Measurements from ENCODE around the gene TAGLN3.

DNA sequence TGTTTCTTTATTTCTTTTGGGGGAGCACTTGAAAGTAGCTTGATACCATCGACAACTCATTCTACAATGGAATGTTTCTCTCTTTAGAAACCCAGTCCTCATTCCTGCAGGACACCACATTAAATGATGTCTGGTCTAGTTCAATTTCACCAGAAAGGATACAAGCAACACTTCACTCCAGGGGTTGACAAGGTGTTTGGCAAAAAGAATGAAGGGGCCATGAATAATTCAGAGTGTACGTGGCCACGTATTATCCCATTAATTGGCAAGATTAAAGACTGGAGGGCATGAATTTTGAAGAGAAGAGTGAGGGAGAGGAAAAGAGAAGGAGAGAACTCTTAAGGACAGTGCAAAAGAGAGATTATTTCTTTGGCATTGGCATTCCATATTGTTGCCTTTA, 36.5 kb downstream of the TAGLN3 start:
- TF ChIP-seq, protein P1, sequence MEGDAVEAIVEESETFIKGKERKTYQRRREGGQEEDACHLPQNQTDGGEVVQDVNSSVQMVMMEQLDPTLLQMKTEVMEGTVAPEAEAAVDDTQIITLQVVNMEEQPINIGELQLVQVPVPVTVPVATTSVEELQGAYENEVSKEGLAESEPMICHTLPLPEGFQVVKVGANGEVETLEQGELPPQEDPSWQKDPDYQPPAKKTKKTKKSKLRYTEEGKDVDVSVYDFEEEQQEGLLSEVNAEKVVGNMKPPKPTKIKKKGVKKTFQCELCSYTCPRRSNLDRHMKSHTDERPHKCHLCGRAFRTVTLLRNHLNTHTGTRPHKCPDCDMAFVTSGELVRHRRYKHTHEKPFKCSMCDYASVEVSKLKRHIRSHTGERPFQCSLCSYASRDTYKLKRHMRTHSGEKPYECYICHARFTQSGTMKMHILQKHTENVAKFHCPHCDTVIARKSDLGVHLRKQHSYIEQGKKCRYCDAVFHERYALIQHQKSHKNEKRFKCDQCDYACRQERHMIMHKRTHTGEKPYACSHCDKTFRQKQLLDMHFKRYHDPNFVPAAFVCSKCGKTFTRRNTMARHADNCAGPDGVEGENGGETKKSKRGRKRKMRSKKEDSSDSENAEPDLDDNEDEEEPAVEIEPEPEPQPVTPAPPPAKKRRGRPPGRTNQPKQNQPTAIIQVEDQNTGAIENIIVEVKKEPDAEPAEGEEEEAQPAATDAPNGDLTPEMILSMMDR (conservative IDR thresholded peaks at IDR 0.05), result no peak
- no peak for TF ChIP-seq EZH2 (IDR thresholded peaks at IDR 0.05; ENCODE audit: low read depth)

Measured in PC-9 (cell line).